GM12878 (cell line): ENCODE measurements around the gene DLG2. TPM values are rescaled to one million over a fixed set of nuclear protein-coding genes. Genes with fewer than 3 reads are reported as not detected.

Source experiments
- ATAC-seq: fragments of 200-7000 bp; cut with Tn5 transposase; 3 replicates; pipeline ENCODE4 v1.9.1; 2020; ENCODE audit warnings: mild to moderate bottlenecking, moderate library complexity
- BruUV-seq: library from RNA; stranded (reverse); fragments of 400-500 nt; replicated peaks from 2 replicates; lab custom pipeline; 2021; lab: Mats Ljungman, UMichigan
- CTCF ChIA-PET: fragments of 300-600 bp; sonication (Branson Sonifier 250); formaldehyde crosslinking; extraction: SDS; loops from one replicate; lab custom pipeline; 2021; ENCODE audit warnings: inconsistent platforms; lab: Yijun Ruan, JAX
- POLR2A ChIA-PET: fragments of 350-600 bp; formaldehyde crosslinking; extraction: SDS; loops from one replicate; lab custom pipeline; 2021; ENCODE audit warnings: inconsistent platforms; lab: Charles Lee
- RAD21 ChIA-PET: fragments of 300-600 bp; sonication (Branson Sonifier 250); formaldehyde crosslinking; loops from one replicate; lab custom pipeline; 2023; ENCODE audit warnings: antibody characterized with exemption; ENCODE audit not compliant: unreplicated experiment; lab: Charles Lee
- SMC1A ChIA-PET: fragments of 300-600 bp; sonication (Branson Sonifier 250); formaldehyde crosslinking; loops from one replicate; lab custom pipeline; 2023; ENCODE audit not compliant: unreplicated experiment, uncharacterized antibody; lab: Charles Lee
- DNase-seq: peaks from one replicate; pipeline ENCODE4 v3.0.0-alpha.2; 2011; ENCODE audit warnings: low read depth, low spot score
- FAIRE-seq: peaks from 3 replicates; lab custom pipeline; 2011; peaks lifted over from hg19 to GRCh38; lab: Jason Lieb, UNC
- H2AFZ ChIP-seq: 2 replicates; pipeline ENCODE4 v1.6.0; 2011; ENCODE audit warnings: low read depth, low read length, control low read depth; ENCODE audit not compliant: control insufficient read depth
- H3K27ac ChIP-seq: 2 replicates; pipeline ENCODE4 v1.5.1; 2011; ENCODE audit warnings: control low read depth; ENCODE audit not compliant: control insufficient read depth, insufficient read depth
- H3K27me3 ChIP-seq, 2 experiments: replicated peaks in 1 of 2; 2 replicates each; pipeline versions ENCODE4 v1.6.0 to v1.6.1; 2011; ENCODE audit warnings: low read length in 1 of 2; ENCODE audit not compliant: control insufficient read depth in 2 of 2, insufficient read depth in 2 of 2
- H3K36me3 ChIP-seq, 2 experiments: 2 replicates each; pipeline ENCODE4 v1.5.1; 2011; ENCODE audit warnings: low read length in 1 of 2; ENCODE audit not compliant: control insufficient read depth in 2 of 2, insufficient read depth in 2 of 2
- H3K4me1 ChIP-seq: 2 replicates; pipeline ENCODE4 v1.6.1; 2011; ENCODE audit warnings: mild to moderate bottlenecking, low read length, moderate library complexity, mixed read lengths; ENCODE audit not compliant: control insufficient read depth, insufficient read depth
- H3K4me2 ChIP-seq: 2 replicates; pipeline ENCODE4 v1.6.0; 2011; ENCODE audit warnings: control low read depth; ENCODE audit not compliant: control insufficient read depth, insufficient read depth
- H3K4me3 ChIP-seq: fragments of 200-600 bp; sonication (generic); 2 replicates; pipeline ENCODE4 v1.5.1; 2016
- H3K79me2 ChIP-seq: 2 replicates; pipeline ENCODE4 v1.6.0; 2011; ENCODE audit warnings: low read length; ENCODE audit not compliant: control insufficient read depth, insufficient read depth
- H3K9ac ChIP-seq: 2 replicates; pipeline ENCODE4 v1.8.0; 2011; ENCODE audit warnings: low read length, control low read depth, mixed read lengths; ENCODE audit not compliant: control insufficient read depth, insufficient read depth
- H3K9me3 ChIP-seq: replicated peaks from 3 replicates; pipeline ENCODE4 v1.5.1; 2011; ENCODE audit warnings: mild to moderate bottlenecking, low read length; ENCODE audit not compliant: control insufficient read depth, insufficient read depth
- H4K20me1 ChIP-seq: 2 replicates; pipeline ENCODE4 v1.6.0; 2011; ENCODE audit not compliant: control insufficient read depth, insufficient read depth
- ASH2L ChIP-seq: fragments of 300-600, 200-600 bp; sonication (generic); IDR thresholded peaks from 2 replicates; pipeline ENCODE4 v1.6.1; 2017; ENCODE audit warnings: low read depth, mild to moderate bottlenecking, borderline replicate concordance
- CHD4 ChIP-seq: fragments of 200-600 bp; sonication (generic); IDR thresholded peaks from 2 replicates; pipeline ENCODE4 v1.6.1; 2016; ENCODE audit warnings: mild to moderate bottlenecking
- NFYA ChIP-seq: IDR thresholded peaks from 2 replicates; pipeline ENCODE4 v1.6.1; 2011; ENCODE audit warnings: low read depth, mild to moderate bottlenecking, low read length, improper control_type of control experiment, borderline replicate concordance
- RBBP5 ChIP-seq: fragments of 200-600 bp; sonication (generic); conservative IDR thresholded peaks from 2 replicates; pipeline ENCODE4 v1.6.1; 2016
- RCOR1 ChIP-seq: conservative IDR thresholded peaks from 2 replicates; pipeline ENCODE4 v1.6.1; 2012; ENCODE audit warnings: low read depth, low read length, improper control_type of control experiment
- REST ChIP-seq: IDR thresholded peaks from 2 replicates; pipeline ENCODE4 v1.6.1; 2012; ENCODE audit warnings: mild to moderate bottlenecking, low read depth, low read length
- TARDBP ChIP-seq: IDR thresholded peaks from 2 replicates; pipeline ENCODE4 v1.6.1; 2016; ENCODE audit warnings: borderline replicate concordance
- TCF3 ChIP-seq: IDR thresholded peaks from 2 replicates; pipeline ENCODE4 v1.6.1; 2012; ENCODE audit warnings: low read depth, mild to moderate bottlenecking, low read length, borderline replicate concordance; ENCODE audit not compliant: insufficient read depth
- ZNF217 ChIP-seq: fragments of 450-650 bp; IDR thresholded peaks from 2 replicates; pipeline ENCODE4 v1.6.1; 2017; ENCODE audit warnings: antibody characterized with exemption, mild to moderate bottlenecking
- WGBS: methylation state at CpG from one replicate; pipeline ENCODE4 v1.1.6; 2016; ENCODE audit warnings: low lambda C conversion rate; ENCODE audit not compliant: insufficient replicate concordance, insufficient coverage; ENCODE audit errors: missing lambda C conversion rate; 5-methylcytosine and 5-hydroxymethylcytosine counted together
- in situ Hi-C: fragments of 300-500 bp; cut with MboI; formaldehyde crosslinking; loops from 9 replicates; pipeline ENCODE4 v1.14.3; 2018; ENCODE audit warnings: mixed read lengths
- intact Hi-C: fragments of 100-400 bp; cut with micrococcal nuclease; formaldehyde crosslinking; loops from one replicate; pipeline ENCODE4 v1.14.2; 2022; ENCODE audit not compliant: unreplicated experiment
- polyA plus RNA-seq, 11 experiments: library from polyadenylated mRNA; depleted of rRNA in 4 of 11; unstranded in 6 of 11; stranded (reverse) in 5 of 11; fragments of >200 nt; fragmentation: Nextera tagmentation in 4 of 11; fragmentation: Illumina TruSeq in 1 of 11; extraction: Ambion mirVana in 4 of 11; extraction: Trizol in 1 of 11; gene quantifications; 1 replicate in 1 of 11; 2 replicates in 10 of 11; pipeline versions ENCODE4 v1.2.1 to v1.2.3, GENCODE V29; 2011 to 2016; ENCODE audit warnings: inconsistent platforms in 2 of 11, missing spikeins in 2 of 11, low read depth in 1 of 11
- total RNA-seq, 4 experiments: library from RNA; depleted of rRNA in 3 of 4; stranded (reverse); fragments of >200 nt in 3 of 4; fragmentation: Illumina TruSeq in 1 of 4; extraction: Trizol in 1 of 4; gene quantifications; 2 replicates each; pipeline versions ENCODE4 v1.2.1 to v1.2.3, GENCODE V29; 2013 to 2021

Gene DLG2
- total and polyA plus RNA-seq, 10 of the 15 experiments (the other 5 are each of a cell fraction or from before 2014, with no cell fraction given): 0.09 to 0.98 (median 0.35) TPM

- Histone ChIP-seq H2AFZ (no peak overlapping the region), H3K4me1 (no peaks in the 10 kb centered on the region), H3K27ac (no peak overlapping the region), H4K20me1 (no peaks in the 10 kb centered on the region), H3K36me3 (no peaks in the 10 kb centered on the region), H3K4me2 (no peak overlapping the region), H3K9ac (no peak overlapping the region), H3K4me3 (no peak overlapping the region), H3K79me2 (no peaks in the 10 kb centered on the region), H3K9me3 (no peaks in the 10 kb centered on the region), H3K27me3 (no peaks in the 10 kb centered on the region)
- POLR2A ChIA-PET: no interaction called here
- SMC1A ChIA-PET: no interaction called here
- FAIRE-seq (no peak), ATAC-seq (no peak), DNase-seq (no peak)
- RAD21 ChIA-PET: no interaction called here
- intact Hi-C loops (no loop called here), in situ Hi-C loops (no loop called here)
- BruUV-seq: no TSS peak
- CTCF ChIA-PET: interaction anchor here (0.7 kb wide), 1 partner anchor 1431 kb away, joined by 3 read pairs; no protein-coding TSS in a partner anchor
- TF ChIP-seq RBBP5 (no peak), RCOR1 (no peak), NFYA (no peak), TCF3 (no peak), CHD4 (no peak), ASH2L (no peak), ZNF217 (no peak), REST (no peak), TARDBP (no peak)
- 63% methylated on average over 3 of the region's 3 CpGs for WGBS
Measured at GRCh38 chr11:83655976-83656375, 1971.2 kb downstream of the DLG2 start.
